Fibroblast of lung (primary cell): Measurements from ENCODE around the gene GPR162.

ENCODE experiments used
- EZH2 ChIP-seq: IDR thresholded peaks from 2 replicates; pipeline ENCODE4 v1.5.1; 2012; ENCODE audit warnings: low read length, control low read depth, mild to moderate bottlenecking; ENCODE audit errors: missing control alignments
- TF ChIP-seq, protein P1 (sequence below), 2 donors: IDR thresholded peaks in 1 of 2; conservative IDR thresholded peaks in 1 of 2; 1 replicate in 1 of 2; 2 replicates in 1 of 2; pipeline ENCODE4 v1.5.1; 2011 to 2012; ENCODE audit warnings: low read length in 2 of 2, control low read depth in 1 of 2, inconsistent platforms in 1 of 2, low read depth in 1 of 2, mild to moderate bottlenecking in 1 of 2

DNA sequence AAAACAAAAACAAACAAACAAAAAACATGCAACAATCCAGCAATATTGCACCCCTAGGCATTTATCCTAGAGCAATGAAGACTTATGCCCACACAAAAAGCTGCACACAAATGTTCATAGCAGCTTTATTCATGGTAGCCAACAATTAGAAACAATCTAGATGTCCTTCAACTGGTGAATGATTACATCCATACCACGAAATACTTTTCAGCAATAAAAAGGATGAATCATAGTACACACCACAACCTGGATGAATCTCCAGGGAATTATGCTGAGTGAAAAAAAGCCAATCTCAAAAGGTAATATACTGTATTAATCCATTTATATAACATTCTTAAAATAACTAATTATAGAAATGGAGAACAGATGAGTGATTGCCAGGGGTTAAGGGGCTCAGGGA lies 14.5 kb upstream of the GPR162 start:
- TF ChIP-seq, protein P1, sequence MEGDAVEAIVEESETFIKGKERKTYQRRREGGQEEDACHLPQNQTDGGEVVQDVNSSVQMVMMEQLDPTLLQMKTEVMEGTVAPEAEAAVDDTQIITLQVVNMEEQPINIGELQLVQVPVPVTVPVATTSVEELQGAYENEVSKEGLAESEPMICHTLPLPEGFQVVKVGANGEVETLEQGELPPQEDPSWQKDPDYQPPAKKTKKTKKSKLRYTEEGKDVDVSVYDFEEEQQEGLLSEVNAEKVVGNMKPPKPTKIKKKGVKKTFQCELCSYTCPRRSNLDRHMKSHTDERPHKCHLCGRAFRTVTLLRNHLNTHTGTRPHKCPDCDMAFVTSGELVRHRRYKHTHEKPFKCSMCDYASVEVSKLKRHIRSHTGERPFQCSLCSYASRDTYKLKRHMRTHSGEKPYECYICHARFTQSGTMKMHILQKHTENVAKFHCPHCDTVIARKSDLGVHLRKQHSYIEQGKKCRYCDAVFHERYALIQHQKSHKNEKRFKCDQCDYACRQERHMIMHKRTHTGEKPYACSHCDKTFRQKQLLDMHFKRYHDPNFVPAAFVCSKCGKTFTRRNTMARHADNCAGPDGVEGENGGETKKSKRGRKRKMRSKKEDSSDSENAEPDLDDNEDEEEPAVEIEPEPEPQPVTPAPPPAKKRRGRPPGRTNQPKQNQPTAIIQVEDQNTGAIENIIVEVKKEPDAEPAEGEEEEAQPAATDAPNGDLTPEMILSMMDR (conservative IDR thresholded peaks at IDR 0.05 in 1 of 2, IDR thresholded peaks at IDR 0.05 in 1 of 2; ENCODE audit: low read depth in 1 of 2, low read length in 2 of 2) = no peak
- TF ChIP-seq EZH2 = no peak
